Mucosa of rectum (tissue), 2 donors: Measurements from ENCODE around the gene CDKAL1.

Experiments used
- H3K27ac ChIP-seq, 2 donors: one replicate each; pipeline ENCODE4 v1.7.0; 2013; ENCODE audit warnings: inconsistent platforms in 2 of 2, low read depth in 2 of 2, low read length in 2 of 2
- H3K27me3 ChIP-seq, 2 donors: one replicate each; pipeline ENCODE4 v1.7.0; 2013; ENCODE audit warnings: low read length in 2 of 2; ENCODE audit not compliant: control insufficient read depth in 2 of 2, insufficient read depth in 2 of 2
- H3K36me3 ChIP-seq, 2 donors: one replicate each; pipeline ENCODE4 v1.7.0; 2013; ENCODE audit warnings: low read length in 2 of 2; ENCODE audit not compliant: control insufficient read depth in 2 of 2, insufficient read depth in 2 of 2
- H3K4me1 ChIP-seq, 2 donors: one replicate each; pipeline ENCODE4 v1.7.0; 2013; ENCODE audit warnings: low read length in 2 of 2, mild to moderate bottlenecking in 1 of 2; ENCODE audit not compliant: control insufficient read depth in 2 of 2, insufficient read depth in 2 of 2
- H3K4me3 ChIP-seq, 2 donors: one replicate each; pipeline ENCODE4 v1.7.0; 2013; ENCODE audit warnings: low read length in 2 of 2
- H3K9ac ChIP-seq, 2 donors: one replicate each; pipeline ENCODE4 v1.7.0; 2013; ENCODE audit warnings: low read length in 2 of 2, low read depth in 1 of 2, mild to moderate bottlenecking in 1 of 2
- H3K9me3 ChIP-seq, 2 donors: one replicate each; pipeline ENCODE4 v1.7.0; 2013; ENCODE audit warnings: low read length in 2 of 2; ENCODE audit not compliant: control insufficient read depth in 2 of 2
- donor health status: healthy.
- donor health status: Normal muscosa, but diverticular disease.

The CDKAL1 gene

DNA sequence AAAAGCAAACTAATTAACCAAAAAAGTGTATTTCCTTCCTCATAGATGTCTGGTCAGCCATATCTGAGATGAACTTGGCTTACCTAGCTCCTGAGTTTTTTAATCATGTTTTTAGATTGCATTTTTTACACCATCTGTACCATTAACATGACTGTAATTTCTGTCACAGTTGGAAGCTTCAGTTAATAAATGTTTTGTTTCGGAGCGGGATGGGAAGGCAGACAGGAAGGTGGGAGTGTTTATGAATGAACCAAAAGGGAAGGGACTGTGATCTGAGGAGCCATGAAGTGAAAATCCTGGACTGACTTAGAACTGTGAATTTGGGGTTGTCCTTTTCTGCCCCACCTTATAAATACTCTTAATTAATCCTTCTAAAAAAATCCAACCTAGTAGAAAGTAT, 613.7 kb downstream of the CDKAL1 start:
- no peaks in the 10 kb centered on the region for H3K27me3 ChIP-seq

DNA sequence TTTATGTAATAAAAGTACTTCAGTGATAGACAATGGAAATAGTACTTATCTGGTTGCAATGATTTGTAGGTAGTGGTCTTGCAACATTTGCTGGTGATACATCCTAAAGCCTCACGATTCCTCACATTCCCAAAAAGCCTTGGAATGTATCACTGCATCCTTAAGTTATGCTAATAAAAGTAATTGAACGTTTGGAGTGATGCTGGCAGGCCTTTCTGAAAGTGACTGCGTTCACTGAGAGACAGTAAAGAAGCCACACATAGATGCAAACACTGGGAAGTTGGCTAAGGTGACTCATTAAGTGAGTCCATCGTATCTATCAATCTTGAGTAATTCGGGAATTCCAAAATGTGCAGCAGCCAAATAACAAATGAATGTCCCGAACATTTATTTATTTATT, 615.2 kb downstream of the CDKAL1 start:
- no peak overlapping the region for H3K9ac ChIP-seq
- no peaks in the 10 kb centered on the region for H3K27me3 ChIP-seq
- H3K9me3 ChIP-seq: no peaks in the 10 kb centered on the region
- H3K4me3 ChIP-seq: no peak overlapping the region
- H3K36me3 ChIP-seq: no peaks in the 10 kb centered on the region
- no peaks in the 10 kb centered on the region for H3K4me1 ChIP-seq
- H3K27ac ChIP-seq: no peak overlapping the region

More for the DNA sequence above, 613.7 kb downstream of the CDKAL1 start:
- H3K27ac ChIP-seq: no peak overlapping the region
- H3K9ac ChIP-seq: no peak overlapping the region
- H3K4me3 ChIP-seq: no peak overlapping the region
- H3K36me3 ChIP-seq: no peaks in the 10 kb centered on the region
- no peaks in the 10 kb centered on the region for H3K4me1 ChIP-seq
- no peaks in the 10 kb centered on the region for H3K9me3 ChIP-seq

DNA sequence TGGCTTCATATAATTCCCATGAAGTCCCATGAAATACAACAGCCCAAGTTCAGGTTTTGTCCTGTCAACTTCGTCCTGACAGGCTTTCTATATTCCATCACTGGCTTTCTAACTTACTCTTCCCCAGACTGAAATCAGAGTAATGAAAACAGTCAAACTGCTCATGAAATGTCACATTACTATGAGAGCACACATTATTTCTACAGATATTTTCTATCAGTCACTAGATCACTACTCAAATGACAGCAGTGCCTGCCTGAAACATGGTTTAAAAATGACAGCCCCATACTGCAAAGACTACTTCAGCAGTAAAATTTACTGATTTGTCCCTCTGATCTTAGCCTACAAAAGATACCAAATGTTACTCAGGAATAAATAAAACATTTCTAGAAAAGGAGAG, 616.4 kb downstream of the CDKAL1 start:
- H3K4me3 ChIP-seq: no peak overlapping the region
- no peaks in the 10 kb centered on the region for H3K27me3 ChIP-seq
- no peak overlapping the region for H3K27ac ChIP-seq
- H3K9ac ChIP-seq: no peak overlapping the region
- no peaks in the 10 kb centered on the region for H3K9me3 ChIP-seq
- H3K4me1 ChIP-seq: no peaks in the 10 kb centered on the region
- no peaks in the 10 kb centered on the region for H3K36me3 ChIP-seq

- Histone ChIP-seq H3K9ac (no peak overlapping the region), H3K4me1 (no peaks in the 10 kb centered on the region), H3K4me3 (no peak overlapping the region), H3K36me3 (no peaks in the 10 kb centered on the region), H3K27ac (no peak overlapping the region), H3K27me3 (no peaks in the 10 kb centered on the region), H3K9me3 (no peaks in the 10 kb centered on the region)
These were observed 616.9 kb downstream of the CDKAL1 start for GRCh38 chr6:21151119-21151518.

GRCh38 chr6:21151530-21151929, 617.3 kb downstream of the CDKAL1 start:
- Histone ChIP-seq H3K9me3 (no peaks in the 10 kb centered on the region), H3K36me3 (no peaks in the 10 kb centered on the region), H3K27ac (no peak overlapping the region), H3K4me3 (no peak overlapping the region), H3K9ac (no peak overlapping the region), H3K4me1 (no peaks in the 10 kb centered on the region), H3K27me3 (no peaks in the 10 kb centered on the region)

DNA sequence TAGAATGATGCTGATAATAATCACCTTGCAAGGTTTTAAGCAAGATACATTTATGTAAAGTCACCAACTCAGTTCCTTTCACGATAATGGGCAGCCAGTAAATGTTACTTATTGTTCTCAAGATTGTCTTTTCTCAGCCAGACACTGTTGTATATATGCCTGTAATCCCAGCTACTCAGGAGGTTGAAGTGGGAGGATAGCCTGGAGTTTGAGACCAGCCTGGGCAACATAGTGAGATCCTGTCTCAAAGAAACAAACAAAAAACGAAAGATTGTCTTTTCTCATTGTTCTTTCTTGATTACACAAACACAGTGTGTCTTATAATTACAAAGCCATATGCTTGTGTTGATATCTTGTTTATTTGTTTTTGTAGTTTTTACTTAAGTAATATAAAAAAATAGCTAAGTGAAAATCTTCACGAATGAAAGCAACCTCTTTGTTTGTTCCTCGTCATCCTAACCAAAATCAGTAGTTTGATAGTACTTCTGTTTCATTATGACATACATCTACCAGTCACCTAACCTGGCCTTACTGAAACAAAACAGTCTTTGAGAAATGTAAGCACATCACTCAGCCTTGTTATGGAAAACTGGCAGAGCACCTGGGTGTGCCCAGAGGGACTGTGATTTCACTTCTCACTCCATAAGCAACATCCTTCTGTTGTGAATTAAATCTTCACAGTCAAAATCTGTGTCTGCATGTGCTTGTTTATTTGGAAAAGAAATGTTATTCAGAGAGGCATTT, 623.1 kb downstream of the CDKAL1 start:
- Histone ChIP-seq H3K9ac (no peak overlapping the region), H3K9me3 (no peaks in the 10 kb centered on the region), H3K27me3 (no peaks in the 10 kb centered on the region), H3K4me3 (no peak overlapping the region), H3K4me1 (no peaks in the 10 kb centered on the region), H3K27ac (no peak overlapping the region), H3K36me3 (no peaks in the 10 kb centered on the region)

GRCh38 chr6:21158149-21158548, 623.9 kb downstream of the CDKAL1 start:
- Histone ChIP-seq H3K27ac (no peak overlapping the region), H3K4me1 (no peaks in the 10 kb centered on the region), H3K9me3 (no peaks in the 10 kb centered on the region), H3K27me3 (no peaks in the 10 kb centered on the region), H3K4me3 (no peak overlapping the region), H3K36me3 (no peaks in the 10 kb centered on the region), H3K9ac (no peak overlapping the region)

DNA sequence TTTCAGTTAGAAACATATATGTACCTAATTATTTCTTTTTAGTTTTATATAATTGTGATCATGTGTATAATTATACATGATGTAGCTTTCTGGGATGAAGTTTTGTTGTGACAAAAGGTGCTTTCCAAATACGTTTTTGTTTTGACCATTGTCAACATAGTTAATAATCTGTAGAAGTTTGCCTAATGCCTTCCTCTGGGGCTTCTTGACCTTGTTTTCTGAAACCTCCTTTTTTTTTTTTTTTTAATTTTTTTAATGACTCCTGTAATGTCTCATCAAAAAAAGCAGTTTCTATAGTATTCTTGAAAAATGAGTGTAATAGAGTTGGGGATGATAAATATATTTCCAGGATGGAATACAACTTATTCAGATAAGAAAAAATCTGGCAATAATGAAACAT, 624.6 kb downstream of the CDKAL1 start:
- Histone ChIP-seq H3K9me3 (no peaks in the 10 kb centered on the region), H3K36me3 (no peaks in the 10 kb centered on the region), H3K4me3 (no peak overlapping the region), H3K27ac (no peak overlapping the region), H3K9ac (no peak overlapping the region), H3K4me1 (no peaks in the 10 kb centered on the region), H3K27me3 (no peaks in the 10 kb centered on the region)

DNA sequence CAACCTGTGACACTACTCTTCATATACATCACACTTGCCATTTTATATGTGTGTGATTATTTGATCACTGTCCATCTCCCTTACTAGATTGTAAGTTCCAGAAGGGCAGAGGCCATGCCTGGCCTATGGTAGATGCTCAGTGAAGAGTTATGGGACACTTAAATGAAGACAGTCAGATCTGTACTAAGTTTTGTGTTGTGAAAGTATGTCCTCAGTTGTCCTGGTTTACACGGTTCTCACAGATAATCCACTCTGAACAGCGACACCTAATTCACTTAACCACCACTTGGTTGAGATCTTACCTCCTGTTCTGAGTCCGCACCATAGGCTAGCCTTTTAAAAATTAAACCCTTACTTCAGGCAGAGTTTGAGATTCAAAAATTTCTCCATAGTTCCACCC, 625.2 kb downstream of the CDKAL1 start:
- no peak overlapping the region for H3K27ac ChIP-seq
- H3K9ac ChIP-seq: no peak overlapping the region
- H3K27me3 ChIP-seq: no peaks in the 10 kb centered on the region
- H3K9me3 ChIP-seq: no peaks in the 10 kb centered on the region
- H3K36me3 ChIP-seq: no peaks in the 10 kb centered on the region
- no peaks in the 10 kb centered on the region for H3K4me1 ChIP-seq
- H3K4me3 ChIP-seq: no peak overlapping the region

GRCh38 chr6:21161707-21162106, 627.5 kb downstream of the CDKAL1 start:
- H3K27ac ChIP-seq: no peak overlapping the region
- no peaks in the 10 kb centered on the region for H3K4me1 ChIP-seq
- no peaks in the 10 kb centered on the region for H3K27me3 ChIP-seq
- H3K9ac ChIP-seq: no peak overlapping the region
- no peaks in the 10 kb centered on the region for H3K9me3 ChIP-seq
- H3K36me3 ChIP-seq: no peaks in the 10 kb centered on the region
- no peak overlapping the region for H3K4me3 ChIP-seq
